HEK293T (cell line): ENCODE results near the gene SCAF4.

Source experiments
- CTBP1 ChIP-seq: fragments of 450-650 bp; IDR thresholded peaks from 2 replicates; pipeline ENCODE4 v1.6.1; 2016; ENCODE audit warnings: borderline replicate concordance
- ELF4 ChIP-seq: fragments of 450-650 bp; IDR thresholded peaks from 2 replicates; pipeline ENCODE4 v1.6.1; 2017; ENCODE audit warnings: antibody characterized with exemption
- FOXK2 ChIP-seq: fragments of 450-650 bp; IDR thresholded peaks from 2 replicates; pipeline ENCODE4 v1.6.1; 2016; ENCODE audit warnings: mild to moderate bottlenecking
- FOXM1 ChIP-seq: fragments of 450-650 bp; IDR thresholded peaks from 2 replicates; pipeline ENCODE4 v1.6.1; 2017; ENCODE audit warnings: mild to moderate bottlenecking, borderline replicate concordance
- HDGF ChIP-seq: fragments of 450-650 bp; IDR thresholded peaks from 2 replicates; pipeline ENCODE4 v1.6.1; 2017; ENCODE audit warnings: antibody characterized with exemption, borderline replicate concordance
- TARDBP ChIP-seq: fragments of 450-650 bp; IDR thresholded peaks from 2 replicates; pipeline ENCODE4 v1.6.1; 2016

GRCh38 chr21:31778546-31778945, 46.6 kb upstream of the SCAF4 start:
- TF ChIP-seq ELF4 (no peak), TARDBP (no peak), CTBP1 (no peak), FOXM1 (no peak), HDGF (no peak), FOXK2 (no peak)
